Measurements from ENCODE around the gene FADS6.

- no peak for TF ChIP-seq CTCF (conservative IDR thresholded peaks at IDR 0.05; ENCODE audit: low read length)
- no peak for TF ChIP-seq EZH2phosphoT487 (IDR thresholded peaks at IDR 0.05; ENCODE audit: borderline replicate concordance)
Observed at GRCh38 chr17:74918906-74919305, 25.5 kb upstream of the FADS6 start.

All from Loucy (cell line).